Right lobe of liver (tissue), 4 donors: ENCODE data around the gene SPON2.

Experiments
- CTCF ChIP-seq, 4 donors: fragments of 200-600 bp in 3 of 4; fragments of 450-650 bp in 1 of 4; IDR thresholded peaks; one replicate each; pipeline versions ENCODE4 v1.5.1 to v1.8.0; 2016 to 2022; ENCODE audit warnings: antibody characterized with exemption in 4 of 4, mild to moderate bottlenecking in 2 of 4
- POLR2A ChIP-seq: fragments of 450-650 bp; IDR thresholded peaks from one replicate; pipeline ENCODE4 v1.6.1; 2017; ENCODE audit warnings: antibody characterized with exemption, mild to moderate bottlenecking
- donor health status: DM: no; HTN: no; CAD: no.
- donor health status: DM: no; HTN: no; CAD: no.
- donor health status: DM: no; HTN: yes; CAD: no.

- TF ChIP-seq POLR2A: no peak
- no peak for TF ChIP-seq CTCF (IDR thresholded peaks at IDR 0.05)
Observed at GRCh38 chr4:1207603-1208265, 35.4 kb upstream of the SPON2 start.
